Activated T-helper 1 cell treated with anti-CD3 and anti-CD28 coated beads, Interleukin-2, amount 50 U/mL, for 16 hours (primary cell): Measurements from ENCODE around the gene BRIX1.
"Not testable (repeated sequence)": the region's sequence is repeated elsewhere in the genome, so short reads cannot be mapped to it uniquely, and the experiment has no call there.

Source experiments
- DNase-seq, 2 donors: peaks; one replicate each; pipeline ENCODE4 v3.0.0-alpha.2; 2020; ENCODE audit warnings: low read depth in 1 of 2, low spot score in 1 of 2

The BRIX1 gene

GRCh38 chr5:34914671-34915138, 806 bp upstream of the BRIX1 start:
- DNase-seq, result no peak

GRCh38 chr5:34915856-34916192, 313 bp downstream of the BRIX1 start:
- no peak for DNase-seq

GRCh38 chr5:34916518-34916917, 1.0 kb downstream of the BRIX1 start:
- DNase-seq, result no peak

GRCh38 chr5:34918025-34918424, 2.5 kb downstream of the BRIX1 start:
- DNase-seq, result no peak

- DNase-seq, result no peak
Measured at GRCh38 chr5:34919077-34919476, 3.6 kb downstream of the BRIX1 start.

GRCh38 chr5:34923256-34923655, 7.7 kb downstream of the BRIX1 start:
- not testable (repeated sequence) for DNase-seq

GRCh38 chr5:34923694-34924461, 8.4 kb downstream of the BRIX1 start:
- DNase-seq, result no peak

GRCh38 chr5:34924462-34924765, 8.9 kb downstream of the BRIX1 start:
- no peak for DNase-seq

GRCh38 chr5:34926318-34926888, 10.9 kb downstream of the BRIX1 start:
- no peak for DNase-seq

- no peak for DNase-seq
Measured at GRCh38 chr5:34927785-34928184, 12.3 kb downstream of the BRIX1 start.

GRCh38 chr5:34928267-34928666, 12.8 kb downstream of the BRIX1 start:
- no peak for DNase-seq

GRCh38 chr5:34929134-34929719, 13.7 kb downstream of the BRIX1 start, which contains the start of gene DNAJC21:
DNAJC21 (plus strand) TSS chr5:34929559; CDS start chr5:34929820, 261 bp downstream.
- DNase-seq, result peak; percentile 93 to 96

- peak; percentile 52 to 68 for DNase-seq
Measured at GRCh38 chr5:34929720-34930461, 14.4 kb downstream of the BRIX1 start.

- DNase-seq, result no peak
Measured at GRCh38 chr5:34930462-34930844, 14.9 kb downstream of the BRIX1 start.

GRCh38 chr5:34930870-34931269, 15.4 kb downstream of the BRIX1 start:
- no peak for DNase-seq

GRCh38 chr5:34932947-34933346, 17.4 kb downstream of the BRIX1 start:
- DNase-seq, result no peak

- DNase-seq, result no peak
Measured at GRCh38 chr5:34941936-34942335, 26.4 kb downstream of the BRIX1 start.

- no peak for DNase-seq
Measured at GRCh38 chr5:34944044-34944443, 28.5 kb downstream of the BRIX1 start.

GRCh38 chr5:34944460-34945047, 29.0 kb downstream of the BRIX1 start:
- DNase-seq, result no peak

GRCh38 chr5:34957321-34957720, 41.8 kb downstream of the BRIX1 start:
- no peak for DNase-seq

GRCh38 chr5:34957857-34958690, 42.6 kb downstream of the BRIX1 start:
- DNase-seq, result no peak
